AG04450 (cell line): ENCODE measurements around the gene CCM2. TPM values are rescaled to one million over a fixed set of nuclear protein-coding genes. Genes with fewer than 3 reads are reported as not detected.
A peak's percentile ranks its signal among the peaks of the same experiment; 100 is the strongest.

Source experiments
- CTCF ChIA-PET: fragments of 300-600, 350-600 bp; formaldehyde crosslinking; extraction: SDS; loops from one replicate; lab custom pipeline; 2022; ENCODE audit warnings: antibody characterized with exemption, inconsistent platforms; lab: Charles Lee
- POLR2A ChIA-PET: fragments of 350-600 bp; formaldehyde crosslinking; extraction: SDS; loops from one replicate; lab custom pipeline; 2021; ENCODE audit warnings: antibody characterized with exemption, inconsistent platforms; lab: Yijun Ruan, JAX
- DNase-seq: peaks from one replicate; pipeline ENCODE4 v3.0.0-alpha.2; 2011; ENCODE audit warnings: low read depth, low spot score
- H3K27ac ChIP-seq: one replicate; pipeline ENCODE4 v1.5.1; 2012; ENCODE audit warnings: low read depth, low read length, control low read depth
- H3K27me3 ChIP-seq: one replicate; pipeline ENCODE4 v1.6.0; 2012; ENCODE audit warnings: low read length; ENCODE audit not compliant: control insufficient read depth, insufficient read depth
- H3K4me3 ChIP-seq: 2 replicates; pipeline ENCODE4 v1.5.1; 2011; ENCODE audit warnings: mild to moderate bottlenecking, low read depth, low read length, control low read depth
- H3K9me3 ChIP-seq: 2 replicates; pipeline ENCODE4 v1.5.1; 2012; ENCODE audit warnings: low read length; ENCODE audit not compliant: control insufficient read depth, insufficient read depth
- CTCF ChIP-seq: IDR thresholded peaks from 2 replicates; pipeline ENCODE4 v1.5.1; 2011; ENCODE audit warnings: low read depth, low read length, control low read depth, inconsistent platforms
- polyA plus RNA-seq: library from polyadenylated mRNA; depleted of rRNA; stranded (reverse); fragments of >200 nt; gene quantifications from 2 replicates; pipeline ENCODE4 v1.2.3, GENCODE V29; 2011

The CCM2 gene
- polyA plus RNA-seq, 1 experiment: 24.7 TPM

GRCh38 chr7:44994877-44995554 is 5.0 kb upstream of the CCM2 start:
- DNase-seq: no peak
- no peaks in the 10 kb centered on the region for H3K9me3 ChIP-seq
- no peak overlapping the region for H3K4me3 ChIP-seq
- no peak for TF ChIP-seq CTCF
- H3K27ac ChIP-seq: no peak overlapping the region
- ChIA-PET POLR2A (no interaction called here), CTCF (no interaction called here)
- no peaks in the 10 kb centered on the region for H3K27me3 ChIP-seq

- POLR2A ChIA-PET: interaction anchor here (0.6 kb wide), 1 partner anchor 81 kb away, joined by 3 read pairs; no protein-coding TSS in a partner anchor
- CTCF ChIA-PET: no interaction called here
- TF ChIP-seq CTCF: no peak
- no peaks in the 10 kb centered on the region for H3K27me3 ChIP-seq
- H3K4me3 ChIP-seq: no peak overlapping the region
- H3K27ac ChIP-seq: no peak overlapping the region
- DNase-seq: no peak
- no peaks in the 10 kb centered on the region for H3K9me3 ChIP-seq
Measured at GRCh38 chr7:44995555-44996493, 4.2 kb upstream of the CCM2 start.

GRCh38 chr7:44998153-44998871 is 1.7 kb upstream of the CCM2 start:
- ChIA-PET CTCF (interaction anchor here (1.2 kb wide), 1 partner anchor 10 kb away, joined by 3 read pairs; no protein-coding TSS in a partner anchor), POLR2A (interaction anchor here (1.5 kb wide), 2 partner anchors 12 to 13 kb away, joined by 3 to 5 read pairs; no protein-coding TSS in a partner anchor)
- H3K4me3 ChIP-seq: no peak overlapping the region
- no peak overlapping the region for H3K27ac ChIP-seq
- no peak for DNase-seq
- H3K27me3 ChIP-seq: no peaks in the 10 kb centered on the region
- H3K9me3 ChIP-seq: no peaks in the 10 kb centered on the region
- TF ChIP-seq CTCF: no peak

GRCh38 chr7:44999245-45000092 is 532 bp upstream of the CCM2 start:
- H3K27ac ChIP-seq: peak overlapping the region; percentile 73
- H3K4me3 ChIP-seq: peak overlapping the region; percentile 63
- peak; percentile 98 for DNase-seq
- TF ChIP-seq CTCF: no peak
- H3K9me3 ChIP-seq: no peaks in the 10 kb centered on the region
- ChIA-PET CTCF (interaction anchor here (0.6 to 1.2 kb wide), 9 partner anchors 9 to 159 kb away, joined by 3 to 5 read pairs (median 4); no protein-coding TSS in a partner anchor), POLR2A (interaction anchor here (0.6 to 1.5 kb wide), 5 partner anchors 13 to 417 kb away, joined by 3 to 6 read pairs (median 4); partner anchors contain the start of genes PURB and TMED4)
- H3K27me3 ChIP-seq: no peaks in the 10 kb centered on the region
